PC-3 (cell line): ENCODE measurements around the gene WRNIP1. TPM values are rescaled to one million over a fixed set of nuclear protein-coding genes. Genes with fewer than 3 reads are reported as not detected.

Experiments used
- ATAC-seq: fragments of 200-7000 bp; cut with Tn5 transposase; 2 replicates; pipeline ENCODE4 v1.9.1; 2020; ENCODE audit warnings: mild to moderate bottlenecking, moderate library complexity
- BruUV-seq: library from RNA; stranded (reverse); fragments of 400-500 nt; replicated peaks from 2 replicates; lab custom pipeline; 2021; lab: Mats Ljungman, UMichigan
- CTCF ChIA-PET: fragments of 300-600 bp; sonication (Branson Sonifier 250); formaldehyde crosslinking; loops from one replicate; lab custom pipeline; 2022; ENCODE audit warnings: antibody characterized with exemption; lab: Charles Lee
- POLR2A ChIA-PET: fragments of 300-600 bp; sonication (Branson Sonifier 250); formaldehyde crosslinking; loops from one replicate; lab custom pipeline; 2022; ENCODE audit warnings: antibody characterized with exemption; ENCODE audit not compliant: unreplicated experiment; lab: Charles Lee
- DNase-seq: peaks from one replicate; pipeline ENCODE4 v3.0.0-alpha.2; 2015
- H2AFZ ChIP-seq: fragments of 300-600 bp; sonication (generic); 2 replicates; pipeline ENCODE4 v1.6.0; 2016; ENCODE audit warnings: antibody characterized with exemption, low read length
- H3F3A ChIP-seq: fragments of 300-600 bp; sonication (generic); one replicate; pipeline ENCODE4 v1.6.0; 2017; ENCODE audit warnings: antibody characterized with exemption, low read length, control low read depth, mild to moderate bottlenecking; ENCODE audit not compliant: unreplicated experiment
- H3K27ac ChIP-seq: fragments of 300-600 bp; sonication (generic); 2 replicates; pipeline ENCODE4 v1.5.1; 2016; ENCODE audit warnings: mild to moderate bottlenecking, low read length
- H3K27me3 ChIP-seq: fragments of 300-600 bp; sonication (generic); 2 replicates; pipeline ENCODE4 v1.6.1; 2016; ENCODE audit warnings: low read length, mixed read lengths
- H3K36me3 ChIP-seq: fragments of 300-600 bp; sonication (generic); 2 replicates; pipeline ENCODE4 v1.6.1; 2016; ENCODE audit warnings: low read depth, mixed run types, low read length, mixed read lengths
- H3K4me1 ChIP-seq: fragments of 300-600 bp; sonication (generic); 2 replicates; pipeline ENCODE4 v1.5.1; 2016; ENCODE audit warnings: low read length; ENCODE audit not compliant: insufficient read depth
- H3K4me2 ChIP-seq: fragments of 300-600 bp; sonication (generic); 2 replicates; pipeline ENCODE4 v1.6.0; 2016; ENCODE audit warnings: low read length
- H3K4me3 ChIP-seq: fragments of 300-600 bp; sonication (generic); 2 replicates; pipeline ENCODE4 v1.5.1; 2016; ENCODE audit warnings: mild to moderate bottlenecking, low read length, mixed read lengths
- H3K79me2 ChIP-seq: fragments of 300-600 bp; sonication (generic); 2 replicates; pipeline ENCODE4 v1.6.1; 2017; ENCODE audit warnings: low read length, mixed read lengths
- H3K9ac ChIP-seq: fragments of 300-600 bp; sonication (generic); 2 replicates; pipeline ENCODE4 v1.6.0; 2016; ENCODE audit warnings: mild to moderate bottlenecking, low read length
- H3K9me2 ChIP-seq: fragments of 300-600 bp; sonication (generic); replicated peaks from 2 replicates; pipeline ENCODE4 v1.6.1; 2016; ENCODE audit warnings: mixed run types, low read length, mixed read lengths
- H3K9me3 ChIP-seq: fragments of 300-600 bp; sonication (generic); 2 replicates; pipeline ENCODE4 v1.6.1; 2016; ENCODE audit warnings: low read length, mixed read lengths
- H4K20me1 ChIP-seq: fragments of 300-600 bp; sonication (generic); 2 replicates; pipeline ENCODE4 v1.6.1; 2016; ENCODE audit warnings: low read length, mixed read lengths
- EZH2 ChIP-seq: fragments of 300-600 bp; sonication (generic); IDR thresholded peaks from one replicate; pipeline ENCODE4 v1.6.1; 2017; ENCODE audit warnings: antibody characterized with exemption, mild to moderate bottlenecking, low read length; ENCODE audit not compliant: unreplicated experiment
- EZH2phosphoT487 ChIP-seq: fragments of 300-600 bp; sonication (generic); IDR thresholded peaks from 2 replicates; pipeline ENCODE4 v1.6.1; 2018; ENCODE audit warnings: mild to moderate bottlenecking, antibody characterized with exemption, low read length, borderline replicate concordance
- intact Hi-C: fragments of 100-400 bp; cut with micrococcal nuclease; formaldehyde crosslinking; loops from 2 replicates; pipeline ENCODE4 v1.9.0; 2023
- total RNA-seq: library from RNA; depleted of rRNA; stranded (reverse); fragments of >200 nt; gene quantifications from 2 replicates; pipeline ENCODE4 v1.2.3, GENCODE V29; 2014
- TF ChIP-seq, protein P1 (sequence below): fragments of 300-600 bp; sonication (generic); conservative IDR thresholded peaks from 2 replicates; pipeline ENCODE4 v1.5.1; 2017; ENCODE audit warnings: antibody characterized with exemption, low read depth, mild to moderate bottlenecking, low read length

The WRNIP1 gene
- total RNA-seq, 1 experiment from 2014 or later: 92.2 TPM

DNA sequence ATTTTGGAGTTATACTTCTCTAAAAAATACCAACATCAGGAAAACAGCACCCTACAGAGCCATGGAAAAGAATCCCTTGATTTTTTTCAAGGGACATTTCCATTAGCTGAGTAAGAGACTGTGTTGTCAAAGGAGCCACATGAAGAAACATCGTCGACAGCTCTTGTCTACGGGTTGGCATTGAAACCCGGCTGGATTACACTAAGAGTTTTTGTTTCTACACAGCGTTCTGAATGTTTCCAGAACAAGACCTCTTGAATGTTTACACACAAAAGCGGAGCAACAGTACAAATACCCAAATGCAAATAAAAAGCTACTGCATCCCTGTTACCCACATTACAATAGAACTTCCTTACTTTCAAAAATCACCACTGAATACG is 12.1 kb upstream of the WRNIP1 start:
- no peak for TF ChIP-seq EZH2
- no peak for ATAC-seq
- no peak overlapping the region for H3K4me3 ChIP-seq
- POLR2A ChIA-PET: no interaction called here
- H3K9me2 ChIP-seq: no peaks in the 10 kb centered on the region
- H3K9me3 ChIP-seq: no peaks in the 10 kb centered on the region
- no peaks in the 10 kb centered on the region for H3K27me3 ChIP-seq
- no peaks in the 10 kb centered on the region for H4K20me1 ChIP-seq
- CTCF ChIA-PET: no interaction called here
- no TSS peak for BruUV-seq
- intact Hi-C loops: no loop called here
- H2AFZ ChIP-seq: no peak overlapping the region
- no peak overlapping the region for H3K27ac ChIP-seq
- no peak for DNase-seq
- no peaks in the 10 kb centered on the region for H3K36me3 ChIP-seq
- no peak overlapping the region for H3K9ac ChIP-seq
- 0 out of 2 replicates have a peak overlapping the region, but pooled peaks have one; percentile 2 for H3K4me2 ChIP-seq
- peaks cover 16% of the 10 kb centered on the region for H3K4me1 ChIP-seq
- H3K79me2 ChIP-seq: no peaks in the 10 kb centered on the region
- H3F3A ChIP-seq: no peaks in the 10 kb centered on the region

DNA sequence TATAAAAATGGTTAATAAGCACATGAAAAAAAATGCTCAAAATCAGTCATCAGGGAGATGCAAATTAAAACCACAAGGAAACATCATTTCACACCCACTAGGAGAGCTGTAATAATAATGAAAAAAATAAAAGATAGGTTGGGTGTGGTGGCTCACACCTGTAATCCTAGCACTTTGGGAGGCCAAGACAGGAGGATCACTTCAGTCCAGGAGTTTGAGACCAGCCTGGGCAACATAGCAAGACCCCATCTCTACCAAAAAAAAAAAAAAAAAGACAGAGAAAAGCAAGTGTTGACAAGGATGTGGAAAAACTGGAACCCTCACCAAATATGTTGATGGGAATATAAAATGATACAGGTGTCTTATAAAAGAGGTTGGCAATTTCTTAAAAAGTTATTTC is 11.4 kb upstream of the WRNIP1 start:
- Histone ChIP-seq H3K9me3 (no peaks in the 10 kb centered on the region), H3K4me2 (no peak overlapping the region), H3F3A (no peaks in the 10 kb centered on the region), H3K4me3 (no peak overlapping the region), H3K27me3 (no peaks in the 10 kb centered on the region), H3K9ac (no peak overlapping the region), H3K79me2 (no peaks in the 10 kb centered on the region), H4K20me1 (no peaks in the 10 kb centered on the region), H3K9me2 (no peaks in the 10 kb centered on the region), H3K27ac (no peak overlapping the region), H3K36me3 (no peaks in the 10 kb centered on the region), H2AFZ (no peak overlapping the region), H3K4me1 (peaks cover 16% of the 10 kb centered on the region)
- DNase-seq: no peak
- POLR2A ChIA-PET: no interaction called here
- no TSS peak for BruUV-seq
- intact Hi-C loops: no loop called here
- ATAC-seq: no peak
- CTCF ChIA-PET: no interaction called here
- no peak for TF ChIP-seq EZH2
- TF ChIP-seq, protein P1, sequence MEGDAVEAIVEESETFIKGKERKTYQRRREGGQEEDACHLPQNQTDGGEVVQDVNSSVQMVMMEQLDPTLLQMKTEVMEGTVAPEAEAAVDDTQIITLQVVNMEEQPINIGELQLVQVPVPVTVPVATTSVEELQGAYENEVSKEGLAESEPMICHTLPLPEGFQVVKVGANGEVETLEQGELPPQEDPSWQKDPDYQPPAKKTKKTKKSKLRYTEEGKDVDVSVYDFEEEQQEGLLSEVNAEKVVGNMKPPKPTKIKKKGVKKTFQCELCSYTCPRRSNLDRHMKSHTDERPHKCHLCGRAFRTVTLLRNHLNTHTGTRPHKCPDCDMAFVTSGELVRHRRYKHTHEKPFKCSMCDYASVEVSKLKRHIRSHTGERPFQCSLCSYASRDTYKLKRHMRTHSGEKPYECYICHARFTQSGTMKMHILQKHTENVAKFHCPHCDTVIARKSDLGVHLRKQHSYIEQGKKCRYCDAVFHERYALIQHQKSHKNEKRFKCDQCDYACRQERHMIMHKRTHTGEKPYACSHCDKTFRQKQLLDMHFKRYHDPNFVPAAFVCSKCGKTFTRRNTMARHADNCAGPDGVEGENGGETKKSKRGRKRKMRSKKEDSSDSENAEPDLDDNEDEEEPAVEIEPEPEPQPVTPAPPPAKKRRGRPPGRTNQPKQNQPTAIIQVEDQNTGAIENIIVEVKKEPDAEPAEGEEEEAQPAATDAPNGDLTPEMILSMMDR: no peak
- no peak for TF ChIP-seq EZH2phosphoT487

DNA sequence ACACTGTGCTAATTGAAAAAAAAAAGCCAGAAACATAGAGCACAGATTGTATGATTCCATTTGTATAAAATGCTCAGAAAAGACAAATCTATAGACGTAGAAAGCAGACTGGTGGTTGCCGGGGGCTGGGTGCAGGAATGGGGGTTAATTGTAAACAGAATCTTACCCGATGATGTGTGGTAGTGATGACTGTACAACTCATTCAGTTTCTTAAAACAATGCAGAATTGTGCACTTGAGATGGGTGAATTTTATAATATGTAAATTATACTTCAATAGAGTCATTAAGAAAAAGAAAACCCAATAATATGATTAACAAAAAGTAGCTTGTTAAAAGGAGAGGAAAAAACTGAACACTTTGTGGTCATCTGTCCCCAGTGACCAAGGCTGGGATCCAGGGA is 10.8 kb upstream of the WRNIP1 start:
- Histone ChIP-seq H3K79me2 (no peaks in the 10 kb centered on the region), H3F3A (no peaks in the 10 kb centered on the region), H3K9me2 (no peaks in the 10 kb centered on the region), H3K9me3 (no peaks in the 10 kb centered on the region), H3K27ac (no peak overlapping the region), H3K4me1 (peaks cover 16% of the 10 kb centered on the region), H3K27me3 (no peaks in the 10 kb centered on the region), H3K9ac (no peak overlapping the region), H3K4me3 (no peak overlapping the region), H3K36me3 (no peaks in the 10 kb centered on the region), H4K20me1 (no peaks in the 10 kb centered on the region), H3K4me2 (no peak overlapping the region), H2AFZ (no peak overlapping the region)
- no TSS peak for BruUV-seq
- intact Hi-C loops: no loop called here
- no peak for ATAC-seq
- TF ChIP-seq, protein P1: no peak
- TF ChIP-seq EZH2 (no peak), EZH2phosphoT487 (no peak)
- ChIA-PET CTCF (interaction anchor here (0.6 kb wide), 1 partner anchor 1189 kb away, joined by 9 read pairs; no protein-coding TSS in a partner anchor), POLR2A (no interaction called here)
- DNase-seq: no peak
